Measurements from ENCODE around the gene DHCR7. TPM values are rescaled to one million over a fixed set of nuclear protein-coding genes. Genes with fewer than 3 reads are reported as not detected.

The DHCR7 gene
- total RNA-seq (10 to 100 TPM; 32.3 to 42.3 TPM), polyA plus RNA-seq (ENCODE audit: insufficient read length in 2 of 2) (100 to 1,000 TPM; 103 to 115 TPM)
- long read RNA-seq, donor 1, transcript DHCR7-201 (9 exons, 2,666 nt), result major isoform, 31 of 83 reads
- long read RNA-seq, donor 1, partial matches to known transcripts, result 35 of 83 reads
- long read RNA-seq, donor 1, other reads (novel, unspliced or antisense), result 16 of 83 reads
- long read RNA-seq, donor 2, transcript DHCR7-201 (9 exons, 2,666 nt), result major isoform, 11 of 34 reads
- long read RNA-seq, donor 2, partial matches to known transcripts, result 22 of 34 reads
- long read RNA-seq, donor 2, other reads (novel, unspliced or antisense), result 0 of 34 reads
- long read RNA-seq, donor 3, transcript DHCR7-201 (9 exons, 2,666 nt), result major isoform, 13 of 19 reads
- long read RNA-seq, donor 3, partial matches to known transcripts, result 5 of 19 reads
- long read RNA-seq, donor 3, other reads (novel, unspliced or antisense), result 0 of 19 reads
- long read RNA-seq, donor 4, partial matches to known transcripts, result 0 of 3 reads
- long read RNA-seq, donor 4, other reads (novel, unspliced or antisense), result 0 of 3 reads

GRCh38 chr11:71448257-71449171 lies at the start of gene DHCR7:
Gene DHCR7 (minus strand): TSS chr11:71448393. CDS start chr11:71444952, 3,441 bp downstream.
- peak; percentile 83 to 98 (median 91) for DNase-seq (ENCODE audit: low read depth in 4 of 6, low spot score in 6 of 6)
- H3K4me3 ChIP-seq (ENCODE audit: low read depth, low read length), result peak within 1 kb of the TSS; percentile 94
- H3K9me3 ChIP-seq (ENCODE audit: control insufficient read depth, insufficient read depth, low read length), result no peaks in the 10 kb centered on the region
- no peaks in the 10 kb centered on the region for H3K27me3 ChIP-seq (ENCODE audit: control insufficient read depth, insufficient read depth, low read length)
- peaks cover 16% of the 10 kb centered on the region for H3K36me3 ChIP-seq (ENCODE audit: control insufficient read depth, insufficient read depth, low read length)
- under 1% methylated on average over 78 of the region's 78 CpGs for WGBS (ENCODE audit: insufficient coverage)
- peak within 1 kb of the TSS; percentile 71 for H3K27ac ChIP-seq (ENCODE audit: low read depth, low read length)
- H3K4me1 ChIP-seq (ENCODE audit: control insufficient read depth, insufficient read depth, low read length), result peaks cover 36% of the 10 kb centered on the region

- Histone ChIP-seq H3K9me3 (ENCODE audit: control insufficient read depth, insufficient read depth, low read length) (no peaks in the 10 kb centered on the region), H3K36me3 (ENCODE audit: control insufficient read depth, insufficient read depth, low read length) (peaks cover 68% of the 10 kb centered on the region), H3K27ac (ENCODE audit: low read depth, low read length) (no peak overlapping the region), H3K4me3 (ENCODE audit: low read depth, low read length) (no peak overlapping the region), H3K27me3 (ENCODE audit: control insufficient read depth, insufficient read depth, low read length) (no peaks in the 10 kb centered on the region), H3K4me1 (ENCODE audit: control insufficient read depth, insufficient read depth, low read length) (peaks cover 3% of the 10 kb centered on the region)
- 95% methylated on average over 13 of the region's 13 CpGs for WGBS (ENCODE audit: insufficient coverage)
- DNase-seq (ENCODE audit: low read depth in 4 of 6, low spot score in 6 of 6), result no peak
Observed at GRCh38 chr11:71496421-71496820, 48.2 kb upstream of the DHCR7 start.

- DNase-seq (ENCODE audit: low read depth in 4 of 6, low spot score in 6 of 6), result no peak
- no peaks in the 10 kb centered on the region for H3K9me3 ChIP-seq (ENCODE audit: control insufficient read depth, insufficient read depth, low read length)
- peaks cover under 1% of the 10 kb centered on the region for H3K4me1 ChIP-seq (ENCODE audit: control insufficient read depth, insufficient read depth, low read length)
- H3K4me3 ChIP-seq (ENCODE audit: low read depth, low read length), result no peak overlapping the region
- H3K27me3 ChIP-seq (ENCODE audit: control insufficient read depth, insufficient read depth, low read length), result no peaks in the 10 kb centered on the region
- peaks cover 68% of the 10 kb centered on the region for H3K36me3 ChIP-seq (ENCODE audit: control insufficient read depth, insufficient read depth, low read length)
- no peak overlapping the region for H3K27ac ChIP-seq (ENCODE audit: low read depth, low read length)
- 93% methylated on average over 19 of the region's 20 CpGs for WGBS (ENCODE audit: insufficient coverage)
Observed at GRCh38 chr11:71495286-71496230, 47.4 kb upstream of the DHCR7 start.

- Histone ChIP-seq H3K9me3 (ENCODE audit: control insufficient read depth, insufficient read depth, low read length) (no peaks in the 10 kb centered on the region), H3K4me1 (ENCODE audit: control insufficient read depth, insufficient read depth, low read length) (peaks cover 14% of the 10 kb centered on the region), H3K4me3 (ENCODE audit: low read depth, low read length) (no peak overlapping the region), H3K36me3 (ENCODE audit: control insufficient read depth, insufficient read depth, low read length) (peaks cover 65% of the 10 kb centered on the region), H3K27ac (ENCODE audit: low read depth, low read length) (no peak overlapping the region), H3K27me3 (ENCODE audit: control insufficient read depth, insufficient read depth, low read length) (no peaks in the 10 kb centered on the region)
- WGBS (ENCODE audit: insufficient coverage), result 90% methylated on average over 5 of the region's 9 CpGs
- no peak for DNase-seq (ENCODE audit: low read depth in 4 of 6, low spot score in 6 of 6)
Observed at GRCh38 chr11:71491940-71492339, 43.7 kb upstream of the DHCR7 start.

- Histone ChIP-seq H3K4me1 (ENCODE audit: control insufficient read depth, insufficient read depth, low read length) (peaks cover 14% of the 10 kb centered on the region), H3K9me3 (ENCODE audit: control insufficient read depth, insufficient read depth, low read length) (no peaks in the 10 kb centered on the region), H3K27ac (ENCODE audit: low read depth, low read length) (no peak overlapping the region), H3K4me3 (ENCODE audit: low read depth, low read length) (no peak overlapping the region), H3K36me3 (ENCODE audit: control insufficient read depth, insufficient read depth, low read length) (peaks cover 63% of the 10 kb centered on the region), H3K27me3 (ENCODE audit: control insufficient read depth, insufficient read depth, low read length) (no peaks in the 10 kb centered on the region)
- WGBS (ENCODE audit: insufficient coverage), result 96% methylated on average over 19 of the region's 19 CpGs
- no peak for DNase-seq (ENCODE audit: low read depth in 4 of 6, low spot score in 6 of 6)
Observed at GRCh38 chr11:71491531-71491930, 43.3 kb upstream of the DHCR7 start.

GRCh38 chr11:71490731-71491390 lies 42.7 kb upstream of the DHCR7 start:
- Histone ChIP-seq H3K4me1 (ENCODE audit: control insufficient read depth, insufficient read depth, low read length) (peaks cover 14% of the 10 kb centered on the region), H3K27me3 (ENCODE audit: control insufficient read depth, insufficient read depth, low read length) (no peaks in the 10 kb centered on the region), H3K9me3 (ENCODE audit: control insufficient read depth, insufficient read depth, low read length) (no peaks in the 10 kb centered on the region), H3K27ac (ENCODE audit: low read depth, low read length) (no peak overlapping the region), H3K36me3 (ENCODE audit: control insufficient read depth, insufficient read depth, low read length) (peaks cover 65% of the 10 kb centered on the region), H3K4me3 (ENCODE audit: low read depth, low read length) (no peak overlapping the region)
- DNase-seq (ENCODE audit: low read depth in 4 of 6, low spot score in 6 of 6), result no peak
- WGBS (ENCODE audit: insufficient coverage), result 95% methylated on average over 28 of the region's 28 CpGs

DNA sequence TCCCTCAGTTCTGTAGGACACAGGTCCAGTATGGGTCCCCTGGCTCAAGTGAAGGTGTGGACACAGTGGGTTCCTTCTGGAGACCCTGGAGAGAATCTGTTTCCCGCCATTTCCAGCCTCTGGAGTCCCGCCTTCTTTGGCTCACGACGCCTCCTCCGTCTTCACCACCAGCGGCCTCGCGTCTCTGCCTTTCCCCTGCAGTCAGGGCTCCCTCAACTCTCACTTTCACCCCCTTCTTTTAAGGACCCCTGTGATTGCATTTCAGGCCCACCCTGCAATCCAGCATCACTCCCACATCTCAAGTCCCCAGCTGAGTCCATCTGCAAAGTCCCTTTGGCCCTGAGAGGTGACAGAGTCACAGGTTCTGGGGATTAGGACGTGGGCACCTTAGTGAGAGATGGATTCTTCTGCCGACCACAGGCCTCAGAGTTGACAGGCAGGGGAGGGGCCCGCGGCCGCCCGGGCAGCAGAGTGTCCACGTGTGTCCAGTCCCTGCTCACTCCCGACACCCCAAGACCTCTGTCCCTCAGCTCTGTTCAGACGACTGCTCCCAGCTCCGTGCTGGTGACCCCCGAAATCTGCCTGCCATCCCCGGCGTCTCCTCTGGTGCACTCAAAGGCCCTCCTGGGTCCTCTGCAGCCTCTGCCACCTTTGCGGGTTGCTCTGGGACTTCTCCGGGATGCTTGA lies 42.0 kb upstream of the DHCR7 start:
- no peaks in the 10 kb centered on the region for H3K9me3 ChIP-seq (ENCODE audit: control insufficient read depth, insufficient read depth, low read length)
- DNase-seq (ENCODE audit: low read depth in 4 of 6, low spot score in 6 of 6), result no peak
- peaks cover 14% of the 10 kb centered on the region for H3K4me1 ChIP-seq (ENCODE audit: control insufficient read depth, insufficient read depth, low read length)
- H3K36me3 ChIP-seq (ENCODE audit: control insufficient read depth, insufficient read depth, low read length), result peaks cover 65% of the 10 kb centered on the region
- H3K27ac ChIP-seq (ENCODE audit: low read depth, low read length), result no peak overlapping the region
- no peak overlapping the region for H3K4me3 ChIP-seq (ENCODE audit: low read depth, low read length)
- no peaks in the 10 kb centered on the region for H3K27me3 ChIP-seq (ENCODE audit: control insufficient read depth, insufficient read depth, low read length)
- 95% methylated on average over 23 of the region's 23 CpGs for WGBS (ENCODE audit: insufficient coverage)

- H3K27ac ChIP-seq (ENCODE audit: low read depth, low read length), result no peak overlapping the region
- H3K27me3 ChIP-seq (ENCODE audit: control insufficient read depth, insufficient read depth, low read length), result no peaks in the 10 kb centered on the region
- no peak overlapping the region for H3K4me3 ChIP-seq (ENCODE audit: low read depth, low read length)
- no peaks in the 10 kb centered on the region for H3K9me3 ChIP-seq (ENCODE audit: control insufficient read depth, insufficient read depth, low read length)
- WGBS (ENCODE audit: insufficient coverage), result 95% methylated on average over 9 of the region's 15 CpGs
- H3K4me1 ChIP-seq (ENCODE audit: control insufficient read depth, insufficient read depth, low read length), result peaks cover 14% of the 10 kb centered on the region
- H3K36me3 ChIP-seq (ENCODE audit: control insufficient read depth, insufficient read depth, low read length), result peaks cover 66% of the 10 kb centered on the region
- DNase-seq (ENCODE audit: low read depth in 4 of 6, low spot score in 6 of 6), result no peak
Observed at GRCh38 chr11:71489311-71490043, 41.3 kb upstream of the DHCR7 start.

Measured in spinal cord (tissue), 10 donors.